ENCODE data around the gene MYMX. TPM values are rescaled to one million over a fixed set of nuclear protein-coding genes. Genes with fewer than 3 reads are reported as not detected.

The MYMX gene
- total and polyA plus RNA-seq, 2 of the 13 experiments (the other 11 are each of a cell fraction or from before 2014, with no cell fraction given): not detected

GRCh38 chr6:44188819-44189218, 27.9 kb upstream of the MYMX start:
- Histone ChIP-seq H3K4me3 (replicated peaks in 1 of 3; ENCODE audit: insufficient read depth in 1 of 3, low read depth in 2 of 3, low read length in 3 of 3) (no peak overlapping the region), H3K79me2 (ENCODE audit: insufficient read depth, low read length) (no peaks in the 10 kb centered on the region), H3K4me1 (ENCODE audit: insufficient read depth, low read length) (peaks cover 68% of the 10 kb centered on the region), H3K9ac (ENCODE audit: insufficient read depth, low read depth, low read length) (no peak overlapping the region), H3K9me3 (ENCODE audit: low read length) (no peaks in the 10 kb centered on the region), H3K27ac (ENCODE audit: extremely low read length, insufficient read depth, low read length) (no peak overlapping the region), H4K20me1 (ENCODE audit: insufficient read depth, low read length) (no peaks in the 10 kb centered on the region), H3K27me3 (ENCODE audit: control insufficient read depth in 1 of 2, insufficient read depth in 2 of 2, low read length in 2 of 2) (no peaks in the 10 kb centered on the region; a peak in 2 of 5 replicates), H3K36me3 (replicated peaks in 1 of 2; ENCODE audit: control insufficient read depth in 1 of 2, insufficient read depth in 2 of 2, low read length in 2 of 2) (no peaks in the 10 kb centered on the region), H3K4me2 (ENCODE audit: low read depth, low read length) (0 out of 2 replicates have a peak overlapping the region, but pooled peaks have one; percentile 26), H2AFZ (ENCODE audit: low read length) (no peak overlapping the region)
- 0 out of 2 replicates have a peak, but pooled peaks have one; percentile 5 for TF ChIP-seq SALL1 (CRISPR knock-in tag; IDR thresholded peaks at IDR 0.05)
- TF ChIP-seq PLRG1 (conservative IDR thresholded peaks at IDR 0.05): no peak
- TF ChIP-seq ZNF670 (CRISPR knock-in tag; IDR thresholded peaks at IDR 0.05; ENCODE audit: borderline replicate concordance): no peak
- no peak for TF ChIP-seq HNRNPH1 (optimal IDR thresholded peaks at IDR 0.05; ENCODE audit: low read depth, low read length)
- no peak for TF ChIP-seq ZXDC (CRISPR knock-in tag; IDR thresholded peaks at IDR 0.05)
- TF ChIP-seq TEAD3 (CRISPR knock-in tag; optimal IDR thresholded peaks at IDR 0.05; ENCODE audit: borderline replicate concordance): peak; percentile 67
- 0 out of 2 replicates have a peak, but pooled peaks have one; percentile 24 for TF ChIP-seq RCOR2 (CRISPR knock-in tag; IDR thresholded peaks at IDR 0.05)
- 0 out of 2 replicates have a peak, but pooled peaks have one; percentile 17 for TF ChIP-seq NCOA2 (CRISPR knock-in tag; IDR thresholded peaks at IDR 0.05)
- TF ChIP-seq RARA (CRISPR knock-in tag; IDR thresholded peaks at IDR 0.05): peak; percentile 33; the same call in 1 of the 2 replicates
- no peak for TF ChIP-seq ZNF678 (CRISPR knock-in tag; IDR thresholded peaks at IDR 0.05)
- TF ChIP-seq SNAPC2 (CRISPR knock-in tag; IDR thresholded peaks at IDR 0.05): 0 out of 2 replicates have a peak, but pooled peaks have one; percentile 35
- no peak for TF ChIP-seq ZNF431 (CRISPR knock-in tag; IDR thresholded peaks at IDR 0.05; ENCODE audit: borderline replicate concordance, low read depth)
- 2% methylated on average over 2 of the region's 2 CpGs for WGBS (ENCODE audit: low lambda C conversion rate)
- DNase-seq (ENCODE audit: low spot score) (peak; percentile 59), ATAC-seq (no peak), FAIRE-seq (peak; percentile 21)
- ChIA-PET CTCF (ENCODE audit: low intra/inter-chr PET ratio, low total read pairs) (no interaction called here), POLR2A (interaction anchor here (1.1 to 1.5 kb wide), 3 partner anchors 9 to 58 kb away, joined by 3 to 6 read pairs (median 4); partner anchors contain the start of gene HSP90AB1)
- in situ Hi-C loops (cut with HindIII; ENCODE audit: extremely low pct_ligation_motif_present, low pct_unique_long_range_greater_than_20kb): no loop called here
- BruUV-seq (replicated peaks): no TSS peak
- intact Hi-C loops (cut with micrococcal nuclease; ENCODE audit: unreplicated experiment): no loop called here
